HG03520 (cell line): ENCODE results near the gene PTEN.
"Not testable (repeated sequence)": the region's sequence is repeated elsewhere in the genome, so short reads cannot be mapped to it uniquely, and the experiment has no call there.

Experiments used
- ATAC-seq: cut with Tn5 transposase; IDR thresholded peaks from one replicate; pipeline ENCODE4 v1.9.1; 2021; ENCODE audit warnings: mild to moderate bottlenecking, moderate library complexity; ENCODE audit not compliant: unreplicated experiment

The PTEN gene

DNA sequence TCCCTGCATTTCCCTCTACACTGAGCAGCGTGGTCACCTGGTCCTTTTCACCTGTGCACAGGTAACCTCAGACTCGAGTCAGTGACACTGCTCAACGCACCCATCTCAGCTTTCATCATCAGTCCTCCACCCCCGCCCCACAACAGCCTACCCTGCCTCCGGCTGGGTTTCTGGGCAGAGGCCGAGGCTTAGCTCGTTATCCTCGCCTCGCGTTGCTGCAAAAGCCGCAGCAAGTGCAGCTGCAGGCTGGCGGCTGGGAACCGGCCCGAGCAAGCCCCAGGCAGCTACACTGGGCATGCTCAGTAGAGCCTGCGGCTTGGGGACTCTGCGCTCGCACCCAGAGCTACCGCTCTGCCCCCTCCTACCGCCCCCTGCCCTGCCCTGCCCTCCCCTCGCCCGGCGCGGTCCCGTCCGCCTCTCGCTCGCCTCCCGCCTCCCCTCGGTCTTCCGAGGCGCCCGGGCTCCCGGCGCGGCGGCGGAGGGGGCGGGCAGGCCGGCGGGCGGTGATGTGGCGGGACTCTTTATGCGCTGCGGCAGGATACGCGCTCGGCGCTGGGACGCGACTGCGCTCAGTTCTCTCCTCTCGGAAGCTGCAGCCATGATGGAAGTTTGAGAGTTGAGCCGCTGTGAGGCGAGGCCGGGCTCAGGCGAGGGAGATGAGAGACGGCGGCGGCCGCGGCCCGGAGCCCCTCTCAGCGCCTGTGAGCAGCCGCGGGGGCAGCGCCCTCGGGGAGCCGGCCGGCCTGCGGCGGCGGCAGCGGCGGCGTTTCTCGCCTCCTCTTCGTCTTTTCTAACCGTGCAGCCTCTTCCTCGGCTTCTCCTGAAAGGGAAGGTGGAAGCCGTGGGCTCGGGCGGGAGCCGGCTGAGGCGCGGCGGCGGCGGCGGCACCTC lies at the start of gene PTEN, which contains the start of gene KLLN:
PTEN (plus strand) TSS at position 573 of the 891 bp plus-strand sequence. CDS start 845 bp downstream, outside the sequence.
KLLN (minus strand) TSS at position 481 of the 891 bp plus-strand sequence. CDS start 1,046 bp downstream, outside the sequence.
- ATAC-seq: peak; percentile 37

GRCh38 chr10:87816163-87816897 lies 47.1 kb upstream of the PTEN start:
- no peak for ATAC-seq

DNA sequence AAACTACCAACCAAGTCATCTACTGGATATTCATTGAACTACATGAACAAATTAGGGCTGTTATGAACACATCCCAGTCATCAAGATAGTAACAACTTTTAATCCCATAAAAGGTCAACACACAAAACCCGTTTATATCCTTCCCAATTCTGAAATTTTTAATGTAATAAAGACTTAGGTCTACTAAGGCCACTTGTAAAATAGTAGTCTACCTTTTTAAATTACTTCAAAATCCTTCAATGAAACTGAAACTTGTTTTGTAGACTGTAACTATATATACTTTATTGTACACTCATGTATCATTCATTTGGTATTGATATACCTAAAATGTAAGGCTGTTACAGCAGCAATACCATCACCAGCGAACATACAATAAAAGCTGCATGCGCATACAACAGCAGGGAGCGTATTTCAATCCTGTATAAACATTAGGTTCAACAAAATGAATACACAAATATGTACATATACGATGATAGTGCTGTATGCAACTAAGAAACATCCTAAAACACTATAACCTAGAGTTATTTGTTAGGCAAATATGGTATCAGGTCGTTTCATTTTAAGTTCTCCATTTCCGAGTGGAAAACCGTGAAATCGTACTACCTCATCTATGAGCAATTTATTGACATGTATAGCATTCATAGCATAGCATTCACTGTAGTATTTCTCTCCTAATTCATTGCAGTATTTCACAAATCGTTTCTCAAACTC lies 46.4 kb upstream of the PTEN start:
- ATAC-seq: no peak

GRCh38 chr10:87817609-87818504 lies 45.6 kb upstream of the PTEN start, which contains the start of gene ATAD1:
ATAD1 (minus strand) TSS chr10:87818226; CDS start chr10:87814599, 3,627 bp downstream.
- peak; percentile 66 for ATAC-seq

- peak; percentile 46 for ATAC-seq
Observed at GRCh38 chr10:87818505-87819288, 44.7 kb upstream of the PTEN start.

DNA sequence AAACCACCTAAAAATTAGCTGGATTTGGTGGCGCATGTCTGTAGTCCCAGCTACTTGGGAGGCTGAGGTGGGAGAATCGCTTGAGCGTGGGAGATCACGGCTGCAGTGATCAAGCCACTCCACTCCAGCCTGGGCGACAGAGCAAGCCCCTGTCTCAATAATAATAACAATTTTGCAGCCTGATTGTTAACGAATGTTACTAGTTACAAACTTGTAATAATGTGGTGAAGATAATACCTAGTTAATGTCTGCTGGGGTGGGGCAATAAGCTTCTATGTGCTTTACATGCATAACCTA lies 44.2 kb upstream of the PTEN start:
- no peak for ATAC-seq

GRCh38 chr10:87826653-87827052 lies 36.8 kb upstream of the PTEN start:
- ATAC-seq: no peak

GRCh38 chr10:87827681-87828080 lies 35.7 kb upstream of the PTEN start:
- ATAC-seq: no peak

DNA sequence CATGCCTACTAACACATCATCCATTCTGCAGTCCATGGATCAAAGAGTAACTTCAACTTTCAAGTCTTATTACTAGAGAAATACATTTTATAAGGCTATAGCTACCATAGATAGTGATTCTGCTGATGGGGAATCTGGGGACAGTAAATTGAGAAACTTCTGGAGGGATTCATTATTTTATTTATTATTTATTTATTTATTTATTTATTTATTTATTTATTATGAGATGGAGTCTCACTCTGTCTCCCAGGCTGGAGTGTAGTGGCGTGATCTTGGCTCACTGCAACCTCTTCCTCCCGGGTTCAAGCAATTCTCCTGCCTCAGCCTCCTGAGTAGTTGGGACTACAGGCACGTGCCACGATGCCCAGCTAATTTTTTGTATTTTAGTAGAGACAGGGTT lies 34.4 kb upstream of the PTEN start:
- ATAC-seq: not testable (repeated sequence)

- ATAC-seq: no peak
Observed at GRCh38 chr10:87829986-87830729, 33.3 kb upstream of the PTEN start.

- ATAC-seq: no peak
Observed at GRCh38 chr10:87836098-87836497, 27.3 kb upstream of the PTEN start.

DNA sequence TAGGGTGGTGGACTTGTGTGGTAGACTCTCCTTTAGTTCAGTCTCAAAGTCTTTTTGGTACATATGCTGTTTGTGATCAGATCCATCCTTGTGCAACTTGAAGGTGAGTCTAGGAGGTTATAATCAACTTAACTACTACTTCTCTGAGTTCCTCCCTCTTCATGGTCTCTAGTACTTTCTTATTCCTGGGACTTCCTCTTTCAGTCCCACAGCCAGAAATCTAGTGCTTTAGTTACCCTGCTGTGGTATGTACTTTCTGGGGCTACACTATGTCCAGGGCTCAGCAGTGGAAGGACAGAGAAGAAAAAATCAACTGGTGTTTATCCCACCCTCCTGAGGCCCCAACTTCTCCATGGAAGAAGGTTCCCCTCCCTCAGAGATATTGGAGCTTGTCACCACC lies 26.0 kb upstream of the PTEN start:
- no peak for ATAC-seq

DNA sequence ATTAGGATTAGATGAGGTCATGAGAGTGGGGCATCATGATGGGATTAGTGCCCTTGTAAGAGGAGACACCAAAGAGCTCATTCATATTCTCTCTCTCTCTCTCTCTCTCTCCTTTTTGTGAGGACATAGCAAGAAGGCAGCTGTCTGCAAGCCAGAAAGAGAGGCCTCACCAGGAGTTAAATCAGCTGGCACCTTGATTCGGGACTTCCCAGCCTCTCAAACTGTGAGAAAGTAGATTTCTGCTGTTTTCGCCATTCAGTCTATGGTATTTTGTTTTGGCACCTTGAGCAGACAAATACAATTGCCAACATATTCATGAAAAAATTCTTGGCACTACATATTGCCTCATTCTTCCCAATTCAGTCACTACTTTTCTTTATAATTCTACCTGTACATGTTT lies 24.8 kb upstream of the PTEN start:
- no peak for ATAC-seq

DNA sequence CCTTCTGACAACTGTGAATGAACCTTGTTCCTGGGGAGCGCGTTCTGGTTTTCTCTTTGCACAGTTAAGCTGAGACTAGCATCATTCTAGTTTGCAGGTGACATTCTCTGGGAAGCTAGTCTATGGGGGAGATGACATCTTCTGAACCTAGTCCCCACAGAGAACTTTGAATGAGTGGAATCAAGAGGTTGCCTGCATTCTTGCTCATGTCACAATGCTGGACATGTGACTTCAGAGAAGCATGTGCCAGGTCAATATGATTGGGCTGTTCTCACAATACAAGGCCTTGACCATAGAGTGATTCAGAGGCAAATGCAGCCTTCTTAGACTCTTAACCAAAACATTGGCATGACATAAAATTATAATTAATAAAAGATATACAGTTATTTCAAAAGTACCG lies 22.2 kb upstream of the PTEN start:
- ATAC-seq: no peak

DNA sequence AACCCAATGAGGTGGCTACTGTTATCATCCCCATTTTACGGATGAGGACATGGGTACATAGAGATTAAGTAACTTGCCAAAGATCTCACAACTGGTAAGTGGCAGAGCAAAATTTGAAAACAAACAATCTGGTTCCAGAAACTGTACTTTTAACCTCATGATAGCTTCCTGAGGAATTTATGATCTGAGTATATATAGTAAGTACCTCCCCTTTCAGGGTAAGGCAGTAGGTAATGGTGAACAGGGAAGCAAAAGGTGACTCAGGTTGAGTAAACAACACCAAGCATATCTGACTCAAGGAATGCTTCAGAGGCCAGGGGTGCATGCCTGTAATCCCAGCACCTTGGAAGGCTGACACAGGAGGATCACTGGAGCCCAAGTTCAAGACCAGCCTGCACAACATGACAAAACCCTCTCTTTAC lies 21.2 kb upstream of the PTEN start:
- no peak for ATAC-seq

GRCh38 chr10:87842776-87843497 lies 20.5 kb upstream of the PTEN start:
- ATAC-seq: no peak

- no peak for ATAC-seq
Observed at GRCh38 chr10:87843714-87844113, 19.7 kb upstream of the PTEN start.
